GM19397 (cell line): ENCODE data around the gene COL15A1.

Source experiments
- ATAC-seq: cut with Tn5 transposase; IDR thresholded peaks from one replicate; pipeline ENCODE4 v1.9.1; 2021; ENCODE audit warnings: mild to moderate bottlenecking, moderate library complexity; ENCODE audit not compliant: unreplicated experiment

Gene COL15A1

DNA sequence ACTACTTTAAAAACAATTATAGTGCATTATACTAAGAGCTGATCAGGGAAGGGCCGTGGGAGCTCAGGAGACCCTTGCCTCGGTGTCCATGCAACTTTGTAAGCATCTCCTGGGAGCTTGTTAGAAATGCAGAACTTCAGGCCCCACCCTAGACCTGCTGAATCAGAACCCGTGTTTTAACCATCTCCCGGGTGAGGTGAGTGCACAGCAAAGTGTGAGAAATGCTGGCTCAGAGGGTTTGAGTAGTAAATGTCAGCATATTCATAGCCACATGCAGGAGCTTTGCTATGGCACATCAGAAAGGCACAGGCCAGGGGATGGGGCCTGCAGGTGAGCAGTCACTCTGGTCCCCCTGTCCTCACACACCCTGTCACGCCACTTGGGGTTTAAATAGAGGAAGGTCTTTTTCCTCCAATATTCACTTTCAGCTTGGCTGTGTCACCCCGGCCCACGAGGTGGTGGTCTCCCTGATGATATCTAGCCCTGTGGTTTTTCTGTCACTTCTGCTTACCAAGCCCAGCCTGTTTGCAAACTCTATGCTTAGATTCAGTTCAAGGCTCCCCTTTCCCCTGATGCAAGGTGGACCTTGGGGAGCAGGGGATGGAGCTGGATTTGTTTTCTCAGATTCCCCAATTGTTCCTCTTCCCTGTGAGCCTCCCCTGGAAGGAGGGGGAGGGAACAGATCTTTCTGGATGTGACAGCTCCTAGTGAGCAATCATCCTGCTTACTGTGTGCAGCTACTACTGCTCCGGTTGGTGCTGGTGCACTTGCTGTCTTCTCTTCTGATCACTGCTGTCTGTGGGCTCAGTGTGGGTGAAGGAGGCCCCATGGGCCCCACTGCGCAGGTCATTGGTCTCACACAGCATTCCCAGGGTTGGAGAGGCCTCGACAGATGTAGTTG is 109.4 kb downstream of the COL15A1 start:
- no peak for ATAC-seq

GRCh38 chr9:99054581-99054980 is 110.9 kb downstream of the COL15A1 start:
- ATAC-seq = no peak

DNA sequence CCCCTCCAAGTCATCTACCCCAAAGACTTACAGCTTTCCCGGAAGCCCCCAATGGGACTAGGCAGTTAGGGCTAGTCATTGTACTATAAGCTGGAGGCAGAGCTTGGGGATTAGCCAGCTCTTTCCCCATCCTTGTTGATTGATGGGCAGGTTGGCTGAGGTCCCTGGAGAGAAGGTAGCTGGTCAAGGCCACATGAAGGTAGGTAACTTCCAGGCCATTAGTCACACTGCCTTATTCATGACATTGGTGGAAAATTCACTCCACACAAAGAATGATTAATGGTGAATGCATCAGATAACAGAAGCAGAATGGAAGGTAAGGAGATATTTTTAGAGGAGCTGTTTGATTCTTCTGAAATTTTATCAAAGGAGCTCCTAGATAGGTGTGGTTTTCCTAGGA is 111.7 kb downstream of the COL15A1 start:
- no peak for ATAC-seq

DNA sequence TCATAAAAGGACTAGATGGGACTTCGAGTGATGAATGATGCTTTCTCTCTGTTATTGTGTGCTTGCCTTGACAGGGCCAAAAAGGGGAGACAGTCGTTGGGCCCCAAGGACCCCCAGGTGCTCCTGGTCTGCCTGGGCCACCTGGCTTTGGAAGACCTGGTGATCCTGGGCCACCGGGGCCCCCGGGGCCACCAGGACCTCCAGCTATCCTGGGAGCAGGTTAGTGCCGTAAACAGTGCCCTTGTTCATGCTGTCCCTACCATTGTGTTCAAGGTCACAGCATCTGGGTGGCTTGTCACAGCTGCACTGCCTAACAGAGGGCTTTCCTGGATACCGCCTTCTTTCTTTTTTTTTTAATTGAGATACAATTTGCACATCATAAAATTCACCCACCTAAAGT is 112.5 kb downstream of the COL15A1 start:
- ATAC-seq = no peak

DNA sequence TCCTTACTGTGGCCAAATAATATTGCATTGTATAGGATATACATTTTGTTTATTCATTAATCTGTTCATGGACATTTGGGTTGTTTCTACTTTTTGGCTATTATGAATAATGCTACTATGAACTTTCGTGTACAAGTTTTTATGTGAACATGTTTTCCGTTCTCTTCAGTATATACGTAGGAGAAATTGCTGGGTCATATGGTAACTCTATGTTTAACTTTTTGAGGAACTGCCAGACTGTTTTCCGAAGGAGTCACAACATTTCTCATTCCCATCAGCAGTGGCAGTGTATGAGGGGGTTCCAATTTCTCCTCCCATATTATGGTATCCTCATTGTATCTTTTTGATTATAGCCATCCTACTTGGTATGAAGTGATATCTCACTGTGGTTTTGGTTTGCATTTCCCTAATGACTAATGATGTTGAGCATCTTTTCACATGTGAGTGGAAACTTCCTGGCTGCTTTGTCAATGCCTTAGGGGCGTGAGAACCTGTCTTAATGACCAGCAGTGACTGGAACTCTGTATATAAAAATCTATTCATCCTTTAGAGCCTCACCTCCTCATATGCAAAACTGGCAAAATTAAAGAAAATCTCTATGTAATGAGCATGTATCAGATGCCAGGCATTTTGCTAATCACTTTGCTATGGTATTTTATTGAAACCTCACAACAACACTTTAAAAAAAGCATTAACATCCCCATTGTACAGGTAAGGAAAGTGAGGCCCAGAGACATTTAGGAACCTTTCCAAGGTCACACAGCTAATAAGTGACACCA is 113.4 kb downstream of the COL15A1 start:
- no peak for ATAC-seq

- ATAC-seq = peak; percentile 78
Measured at GRCh38 chr9:99057665-99058625, 114.2 kb downstream of the COL15A1 start.

- peak; percentile 63 for ATAC-seq
Measured at GRCh38 chr9:99058964-99059921, 115.5 kb downstream of the COL15A1 start.

- ATAC-seq = no peak
Measured at GRCh38 chr9:99060621-99061020, 116.9 kb downstream of the COL15A1 start.

DNA sequence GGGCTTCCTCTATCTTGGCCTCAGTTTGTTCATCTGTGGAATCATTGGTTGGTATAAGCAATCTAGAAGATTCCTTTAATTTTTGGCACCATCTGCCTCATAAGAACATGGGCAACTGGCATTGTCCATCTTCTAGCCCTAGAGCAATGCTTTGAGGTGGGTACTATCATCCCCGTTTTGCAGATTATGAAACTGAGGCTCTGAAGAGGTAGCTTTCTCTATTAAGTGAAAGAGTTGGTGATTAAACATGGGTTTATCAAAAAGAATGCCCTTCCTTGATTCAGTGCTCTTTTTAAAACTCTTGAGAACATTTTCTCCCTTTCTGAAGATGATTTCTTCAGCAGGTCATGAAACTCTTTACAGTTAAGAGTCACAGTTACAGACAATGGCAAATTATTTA is 118.8 kb downstream of the COL15A1 start:
- ATAC-seq = no peak

- no peak for ATAC-seq
Measured at GRCh38 chr9:99063522-99063921, 119.8 kb downstream of the COL15A1 start.

DNA sequence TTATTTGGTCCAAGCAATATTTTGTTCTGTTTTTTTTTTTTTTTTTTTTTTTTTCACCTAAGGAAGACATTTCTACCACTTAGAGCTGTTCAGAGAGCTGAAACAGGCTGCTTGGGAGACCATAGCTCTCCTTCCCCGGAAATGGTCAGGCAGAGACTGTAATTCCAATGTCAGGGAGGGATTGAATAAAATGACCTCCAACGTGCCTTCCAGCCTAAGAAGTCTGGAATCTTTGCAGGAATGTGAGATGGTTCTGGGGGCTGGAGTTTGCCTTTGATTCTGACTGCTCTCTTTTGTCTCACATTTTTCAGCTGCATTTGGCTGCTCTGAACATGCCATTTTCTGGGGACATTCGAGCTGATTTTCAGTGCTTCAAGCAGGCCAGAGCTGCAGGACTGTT is 122.9 kb downstream of the COL15A1 start:
- ATAC-seq = no peak

DNA sequence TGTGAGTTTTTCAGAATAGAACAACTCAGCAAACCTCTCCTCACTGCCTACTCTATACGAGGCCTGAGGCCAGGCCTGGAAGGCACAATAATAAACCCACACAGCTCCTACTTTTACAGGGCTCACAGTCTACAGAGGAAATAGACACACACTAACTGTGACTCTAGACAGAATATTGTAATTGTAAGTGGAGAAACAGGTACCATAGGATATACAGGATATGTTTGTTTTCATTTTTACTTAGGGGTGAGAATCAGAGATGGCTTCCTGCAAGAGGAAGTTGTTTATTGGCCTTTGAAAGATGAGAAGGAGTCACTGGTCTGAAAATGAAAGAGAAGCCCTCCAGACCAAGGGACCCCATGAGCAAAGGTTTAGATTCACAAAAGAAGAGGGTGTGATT is 125.4 kb downstream of the COL15A1 start:
- ATAC-seq = no peak

- no peak for ATAC-seq
Measured at GRCh38 chr9:99069546-99069945, 125.8 kb downstream of the COL15A1 start.

DNA sequence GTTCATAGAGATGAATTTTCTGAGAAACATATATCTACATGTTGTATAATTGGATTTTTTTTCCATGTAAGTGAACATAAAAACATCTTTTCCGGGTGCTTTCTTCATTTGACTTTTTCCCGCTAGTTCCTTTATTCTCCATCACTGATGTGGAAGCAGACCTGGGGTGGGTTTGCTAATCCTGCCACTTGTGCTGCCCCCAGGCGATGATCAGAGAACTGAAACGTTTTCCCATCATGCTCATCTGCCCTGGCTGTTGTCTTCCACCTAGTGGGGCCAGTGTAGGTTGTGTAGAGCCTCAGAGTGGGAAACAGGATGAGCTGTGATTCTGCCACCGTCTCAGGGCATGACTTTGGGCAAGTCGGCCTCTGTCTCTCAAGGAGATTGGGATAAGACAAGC is 127.0 kb downstream of the COL15A1 start:
- no peak for ATAC-seq

DNA sequence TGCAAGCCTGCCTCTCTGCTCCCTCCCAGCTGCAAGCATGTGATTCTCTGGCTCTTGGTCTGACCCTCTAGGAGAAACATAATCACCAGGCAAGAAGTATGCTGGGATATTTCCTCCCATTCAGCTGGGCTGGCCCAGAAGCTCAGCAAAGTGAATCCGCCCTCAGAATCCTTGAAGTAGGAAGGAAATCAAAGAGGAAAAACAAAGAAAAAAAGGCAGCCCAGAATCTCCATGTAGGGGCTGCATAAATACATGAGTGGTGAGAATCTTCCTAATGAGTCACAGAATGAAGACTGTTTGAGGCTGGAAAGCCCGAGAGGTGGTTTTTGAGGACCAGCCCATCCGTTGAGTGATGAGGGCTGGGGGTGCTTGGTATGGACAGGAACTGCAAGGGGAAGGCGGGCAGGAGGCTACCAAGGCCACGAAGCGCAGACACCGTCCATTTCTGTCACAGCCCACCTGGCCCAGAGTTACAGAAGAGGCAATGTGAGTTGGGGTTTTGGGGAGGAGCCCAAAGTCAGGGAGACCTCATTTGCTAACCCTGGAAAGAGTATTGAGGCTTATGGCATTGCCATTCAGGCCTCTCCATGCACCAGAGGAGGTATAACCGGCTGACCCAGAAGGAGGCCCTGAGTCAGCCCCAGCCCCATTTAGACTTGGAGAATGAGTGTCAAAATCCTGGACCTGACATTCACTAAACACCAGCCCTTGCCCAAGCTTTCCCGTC is 127.8 kb downstream of the COL15A1 start:
- no peak for ATAC-seq

DNA sequence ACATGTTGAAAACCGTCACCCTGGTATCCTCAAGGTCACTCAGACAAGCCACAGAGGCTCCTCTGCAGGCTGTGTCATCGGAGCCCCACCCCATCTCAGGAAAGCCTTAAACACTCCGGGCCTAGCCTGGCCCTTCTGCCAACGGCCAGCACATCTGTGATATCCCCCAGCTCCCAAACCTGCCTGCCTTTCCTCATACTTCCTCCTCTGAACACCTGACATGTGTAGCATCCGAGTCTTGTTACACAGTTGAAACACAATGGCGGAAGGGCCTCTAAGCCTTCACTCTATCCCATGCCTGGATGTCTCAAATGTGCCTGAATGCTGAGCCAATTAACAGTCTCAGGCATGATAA is 128.3 kb downstream of the COL15A1 start:
- no peak for ATAC-seq

- no peak for ATAC-seq
Measured at GRCh38 chr9:99073347-99073746, 129.6 kb downstream of the COL15A1 start.

GRCh38 chr9:99073985-99074901 is 130.5 kb downstream of the COL15A1 start:
- ATAC-seq = no peak
